GM21529 (cell line): ENCODE measurements around the gene CTCF.

ENCODE experiments used
- ATAC-seq: cut with Tn5 transposase; IDR thresholded peaks from one replicate; pipeline ENCODE4 v1.9.1; 2021; ENCODE audit not compliant: unreplicated experiment

CTCF gene

DNA sequence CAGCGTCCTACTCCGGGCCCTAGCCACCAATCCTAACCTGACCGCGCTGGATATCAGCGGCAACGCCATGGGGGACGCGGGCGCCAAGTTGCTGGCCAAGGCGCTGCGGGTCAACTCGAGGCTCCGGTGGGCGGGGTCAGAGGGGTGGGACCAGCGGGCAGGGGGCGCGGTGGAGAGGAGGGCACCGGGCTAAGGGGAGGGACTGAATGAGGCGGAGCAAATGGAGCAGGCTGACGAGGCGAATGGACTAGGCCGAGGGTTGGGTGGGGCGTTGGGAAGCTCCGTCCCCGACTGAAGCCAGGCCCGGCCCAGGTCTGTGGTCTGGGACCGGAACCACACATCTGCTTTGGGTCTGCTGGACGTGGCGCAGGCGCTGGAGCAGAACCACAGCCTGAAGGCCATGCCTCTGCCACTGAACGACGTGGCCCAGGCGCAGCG lies 87.2 kb downstream of the CTCF start:
- no peak for ATAC-seq

DNA sequence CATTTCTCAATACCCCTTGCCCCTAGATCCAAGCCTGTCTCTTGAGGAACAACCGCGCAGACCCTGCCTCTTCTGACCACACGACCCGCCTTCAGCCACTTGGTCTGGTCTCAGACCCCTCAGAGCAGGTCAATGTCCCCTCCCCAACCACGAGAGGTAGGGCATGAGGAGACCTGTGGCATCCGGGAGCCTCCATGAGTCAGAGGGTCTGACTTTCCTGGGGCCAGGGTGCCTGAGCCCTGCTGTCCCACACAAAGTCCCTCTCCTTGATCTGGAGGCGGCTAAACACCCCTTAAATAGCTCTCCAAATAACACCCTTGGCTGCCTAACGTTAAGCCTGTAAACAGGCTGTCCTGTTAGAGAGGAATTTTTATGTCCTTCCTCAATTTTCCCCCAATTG lies 87.7 kb downstream of the CTCF start:
- no peak for ATAC-seq

DNA sequence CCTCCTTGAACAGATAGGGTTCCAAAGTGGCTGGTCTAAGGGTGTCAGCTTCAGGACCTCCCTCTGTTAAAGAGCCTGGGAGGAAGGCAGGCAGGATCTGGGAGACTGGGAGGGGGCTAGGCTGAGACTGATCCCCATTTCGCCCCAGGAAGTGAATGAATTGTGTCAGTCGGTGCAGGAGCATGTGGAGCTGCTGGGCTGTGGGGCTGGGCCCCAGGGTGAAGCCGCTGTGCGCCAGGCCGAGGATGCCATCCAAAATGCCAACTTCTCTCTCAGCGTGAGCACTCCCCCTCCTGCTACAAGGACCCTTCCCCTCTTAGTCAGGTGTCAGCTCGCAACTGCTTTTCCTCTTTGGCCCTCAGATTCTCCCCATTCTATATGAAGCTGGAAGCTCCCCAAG lies 88.7 kb downstream of the CTCF start:
- ATAC-seq = no peak

DNA sequence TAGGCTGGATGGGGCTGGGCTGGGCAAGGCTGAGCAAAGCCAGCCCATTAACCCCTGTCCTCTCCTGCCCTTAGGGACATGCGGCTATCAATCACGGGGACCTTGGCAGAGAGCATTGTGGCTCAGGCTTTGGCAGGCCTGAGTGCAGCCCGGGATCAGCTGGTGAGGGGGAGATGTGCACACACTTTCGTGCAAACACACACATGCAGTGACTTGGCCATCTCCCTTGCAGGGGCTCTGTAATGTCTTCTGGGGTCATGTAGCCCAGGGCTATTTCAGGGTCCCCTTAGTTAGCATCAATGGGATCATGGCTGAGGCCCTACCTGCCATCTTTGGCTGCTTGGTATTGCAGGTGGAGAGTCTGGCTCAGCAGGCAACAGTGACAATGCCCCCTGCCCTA lies 89.5 kb downstream of the CTCF start:
- ATAC-seq = no peak

DNA sequence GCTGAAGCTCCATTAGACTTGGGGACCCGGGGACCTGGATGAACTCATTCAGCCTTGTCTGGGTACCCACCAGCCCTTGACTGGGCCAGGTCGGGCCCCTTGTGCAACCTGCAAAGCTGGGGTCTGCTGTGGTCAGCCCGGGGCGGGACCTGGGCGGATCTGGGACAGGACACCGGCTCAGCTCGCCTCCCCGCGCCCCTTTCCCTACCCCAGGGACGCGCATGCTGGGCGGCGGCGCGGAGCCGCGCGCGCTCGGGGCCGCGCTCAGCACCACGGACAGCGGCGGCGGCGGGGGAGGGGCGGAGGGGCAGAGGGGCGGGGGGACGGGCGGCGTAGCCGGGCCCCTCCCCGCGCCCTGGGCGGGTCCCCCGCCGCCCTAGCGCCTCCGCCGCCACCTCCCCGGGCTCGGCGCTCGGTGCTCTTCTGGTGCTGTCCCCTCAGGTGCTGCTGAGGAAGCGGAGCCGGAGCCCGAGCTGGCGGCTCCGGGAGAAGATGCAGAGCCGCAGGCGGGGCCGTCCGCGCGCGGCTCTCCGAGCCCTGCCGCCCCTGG lies 90.3 kb downstream of the CTCF start:
- ATAC-seq = no peak

DNA sequence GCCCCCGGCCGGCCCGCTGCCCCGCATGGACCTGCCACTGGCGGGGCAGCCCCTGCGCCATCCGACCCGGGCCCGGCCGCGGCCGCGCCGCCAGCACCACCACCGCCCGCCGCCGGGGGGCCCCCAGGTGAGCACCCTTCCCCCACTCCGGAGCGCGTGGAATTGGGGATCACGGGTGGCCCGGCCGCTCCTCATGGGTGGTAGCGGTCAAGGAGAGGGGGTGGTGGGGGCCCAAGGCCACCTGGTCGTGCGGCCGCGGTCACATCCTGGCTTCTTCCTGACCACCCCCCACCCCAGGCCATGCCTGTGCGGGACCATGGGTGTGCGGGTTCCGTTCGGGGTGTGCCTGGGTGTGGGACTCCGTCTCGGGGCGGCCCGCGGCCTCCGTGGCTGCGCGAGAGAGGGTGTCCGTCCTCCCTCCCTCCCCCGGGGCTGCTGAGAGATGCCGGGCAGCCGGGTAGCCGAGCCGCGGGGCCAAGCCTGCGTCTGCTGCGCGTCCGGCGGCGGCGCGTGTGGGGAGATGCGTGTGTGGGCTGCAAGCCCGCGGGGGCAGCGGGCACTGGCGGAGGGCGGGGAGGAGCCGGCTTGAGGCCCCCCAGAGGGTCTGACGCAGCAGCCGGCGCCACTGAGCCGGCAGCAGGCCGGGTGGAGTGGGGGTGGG lies 90.9 kb downstream of the CTCF start:
- no peak for ATAC-seq

DNA sequence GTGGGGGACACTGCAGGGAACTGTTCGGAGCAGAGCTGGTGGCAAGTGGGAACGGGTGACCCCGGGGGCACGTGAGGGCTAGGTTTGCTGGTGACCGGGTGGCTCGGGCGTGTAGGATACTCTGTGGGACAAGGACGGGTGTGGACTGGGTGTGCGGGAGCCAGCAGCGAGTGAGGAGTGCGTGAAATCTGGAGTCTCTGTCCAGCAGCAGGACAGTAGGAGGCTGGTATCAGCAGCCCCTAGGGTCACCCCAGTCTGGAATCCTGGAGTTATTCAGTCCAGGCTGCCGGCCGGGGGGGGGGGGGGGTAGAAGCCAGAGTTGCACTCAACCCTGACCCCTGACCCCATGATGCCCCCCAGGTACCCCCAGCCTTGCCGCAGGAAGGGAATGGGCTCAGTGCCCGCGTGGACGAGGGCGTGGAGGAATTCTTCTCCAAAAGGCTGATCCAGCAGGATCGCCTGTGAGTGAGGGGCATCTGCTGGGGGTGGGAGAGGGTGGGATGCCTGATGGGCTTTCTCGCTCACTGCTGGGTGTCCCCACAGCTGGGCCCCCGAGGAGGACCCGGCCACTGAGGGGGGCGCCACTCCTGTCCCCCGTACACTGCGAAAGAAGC lies 91.6 kb downstream of the CTCF start:
- ATAC-seq = no peak

DNA sequence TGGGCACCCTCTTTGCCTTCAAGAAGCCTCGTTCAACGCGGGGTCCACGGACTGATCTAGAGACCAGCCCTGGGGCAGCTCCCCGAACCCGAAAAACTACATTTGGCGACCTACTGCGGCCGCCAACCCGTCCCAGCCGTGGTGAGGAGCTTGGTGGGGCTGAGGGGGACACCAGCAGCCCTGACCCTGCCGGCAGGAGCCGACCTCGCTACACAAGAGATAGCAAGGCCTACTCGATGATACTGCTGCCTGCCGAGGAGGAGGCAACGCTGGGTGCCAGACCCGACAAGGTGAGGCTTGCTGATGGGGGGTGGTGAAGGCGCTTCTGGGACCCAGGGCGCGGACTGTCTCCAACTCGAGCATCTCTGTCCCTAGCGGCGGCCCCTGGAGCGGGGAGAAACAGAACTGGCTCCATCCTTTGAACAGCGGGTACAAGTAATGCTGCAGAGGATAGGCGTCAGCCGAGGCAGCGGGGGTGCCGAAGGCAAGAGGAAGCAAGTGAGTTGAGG lies 92.1 kb downstream of the CTCF start:
- no peak for ATAC-seq

DNA sequence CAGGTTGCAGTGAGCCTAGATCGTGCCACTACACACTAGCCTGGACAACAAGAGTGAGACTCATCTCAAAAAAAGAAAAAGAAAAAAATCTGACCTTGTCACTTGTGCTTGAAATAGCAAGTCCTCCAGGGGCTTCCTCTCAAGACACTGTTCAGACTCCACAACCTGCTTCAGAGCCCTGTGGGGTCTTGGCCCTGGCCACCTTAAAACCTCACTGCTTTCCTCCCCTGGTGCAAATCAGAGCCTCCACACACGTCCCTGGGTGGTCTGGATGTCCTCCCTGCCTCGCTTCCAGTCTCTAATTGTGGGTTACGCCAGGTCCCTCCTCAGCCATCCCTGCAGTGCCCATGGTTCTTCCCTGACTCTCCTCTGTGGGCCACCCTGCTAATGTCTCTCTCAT lies 93.0 kb downstream of the CTCF start:
- no peak for ATAC-seq

DNA sequence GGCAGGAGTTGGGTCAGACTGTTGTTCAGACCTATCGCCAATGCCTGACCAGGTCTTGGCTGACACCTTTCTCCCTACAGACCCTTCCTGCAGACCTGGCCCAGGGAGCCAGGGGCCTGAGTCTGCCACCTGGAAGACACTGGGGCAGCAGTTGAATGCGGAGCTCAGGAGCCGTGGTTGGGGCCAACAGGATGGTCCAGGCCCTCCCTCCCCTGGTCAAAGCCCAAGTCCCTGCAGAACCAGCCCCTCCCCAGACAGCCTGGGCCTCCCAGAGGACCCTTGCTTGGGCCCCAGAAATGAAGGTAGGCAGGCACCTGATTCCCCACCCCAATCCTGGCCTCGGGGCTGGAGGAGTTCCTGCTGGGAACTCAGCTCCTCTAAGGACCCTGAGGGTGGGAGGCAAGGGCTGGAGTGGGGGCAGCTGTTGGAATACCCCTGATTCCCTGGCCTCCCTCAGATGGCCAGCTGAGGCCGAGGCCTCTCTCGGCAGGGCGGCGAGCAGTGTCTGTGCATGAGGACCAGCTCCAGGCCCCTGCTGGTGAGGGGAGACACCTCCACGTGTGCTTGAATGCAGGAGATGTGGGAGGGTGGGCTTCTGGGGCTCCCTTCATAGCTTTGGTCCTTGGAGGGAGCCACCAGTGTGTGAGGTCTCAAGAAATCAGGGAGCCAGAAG lies 94.2 kb downstream of the CTCF start:
- no peak for ATAC-seq

DNA sequence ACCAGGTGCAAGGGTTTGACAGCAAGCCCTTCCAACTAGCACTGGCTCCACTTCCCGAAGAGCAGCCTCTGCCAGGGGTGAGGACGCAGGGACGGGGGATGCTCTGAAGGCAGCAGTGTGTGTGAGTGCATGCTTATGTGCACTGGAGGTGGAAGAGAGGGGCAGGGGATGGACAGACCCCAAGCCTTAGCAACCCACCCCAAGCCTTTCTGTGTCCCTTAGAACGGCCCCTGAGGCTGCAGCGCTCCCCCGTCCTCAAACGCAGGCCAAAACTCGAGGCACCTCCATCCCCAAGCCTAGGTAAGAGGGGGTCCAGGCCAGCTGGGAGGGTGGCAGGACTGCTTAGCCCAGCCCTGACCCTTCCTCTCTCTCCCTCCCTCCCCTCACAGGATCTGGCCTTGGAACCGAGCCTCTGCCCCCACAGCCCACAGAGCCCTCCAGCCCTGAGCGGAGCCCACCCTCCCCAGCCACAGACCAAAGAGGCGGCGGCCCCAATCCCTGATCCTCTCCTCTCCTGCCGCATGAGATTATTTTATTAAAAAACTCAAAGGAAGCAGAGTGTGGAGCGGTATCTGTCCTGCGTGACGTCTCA lies 94.8 kb downstream of the CTCF start:
- ATAC-seq = no peak

DNA sequence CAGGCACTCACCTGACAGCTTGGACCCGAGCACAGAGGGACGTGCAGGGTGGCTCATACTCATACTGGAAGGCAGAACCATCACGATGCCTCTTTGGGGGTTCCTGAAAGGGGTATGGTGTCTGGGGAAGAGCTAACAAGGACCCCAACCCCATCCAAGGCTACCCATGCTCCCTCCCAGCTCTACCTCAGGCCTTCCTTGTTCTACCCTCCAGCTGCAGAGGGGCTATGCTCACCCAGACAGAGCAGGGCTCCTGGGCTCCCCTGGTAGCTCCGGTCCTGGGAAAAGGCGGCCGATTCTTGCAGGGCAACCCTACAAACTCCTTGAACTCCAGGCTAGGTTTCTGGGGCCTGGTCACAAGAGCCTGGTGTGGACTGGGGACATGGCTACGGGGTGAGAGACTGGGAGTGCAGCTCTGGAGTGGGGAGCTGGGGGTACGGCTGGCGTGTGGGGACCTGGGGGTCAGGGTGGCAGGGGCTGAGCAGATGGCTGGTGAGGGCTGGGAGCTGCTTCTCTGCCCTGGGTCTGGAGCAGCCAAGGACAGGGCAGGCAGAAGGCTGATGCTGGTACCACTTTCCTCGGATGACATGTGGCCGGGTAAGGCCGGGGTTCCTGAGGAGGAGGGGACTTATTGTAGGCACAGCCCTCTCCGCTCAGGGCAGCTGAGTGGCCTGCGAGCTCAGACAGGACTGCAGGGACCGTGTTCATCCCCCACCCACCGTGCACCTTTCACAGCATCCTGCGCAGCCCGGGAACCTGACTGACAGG lies 95.6 kb downstream of the CTCF start:
- no peak for ATAC-seq

DNA sequence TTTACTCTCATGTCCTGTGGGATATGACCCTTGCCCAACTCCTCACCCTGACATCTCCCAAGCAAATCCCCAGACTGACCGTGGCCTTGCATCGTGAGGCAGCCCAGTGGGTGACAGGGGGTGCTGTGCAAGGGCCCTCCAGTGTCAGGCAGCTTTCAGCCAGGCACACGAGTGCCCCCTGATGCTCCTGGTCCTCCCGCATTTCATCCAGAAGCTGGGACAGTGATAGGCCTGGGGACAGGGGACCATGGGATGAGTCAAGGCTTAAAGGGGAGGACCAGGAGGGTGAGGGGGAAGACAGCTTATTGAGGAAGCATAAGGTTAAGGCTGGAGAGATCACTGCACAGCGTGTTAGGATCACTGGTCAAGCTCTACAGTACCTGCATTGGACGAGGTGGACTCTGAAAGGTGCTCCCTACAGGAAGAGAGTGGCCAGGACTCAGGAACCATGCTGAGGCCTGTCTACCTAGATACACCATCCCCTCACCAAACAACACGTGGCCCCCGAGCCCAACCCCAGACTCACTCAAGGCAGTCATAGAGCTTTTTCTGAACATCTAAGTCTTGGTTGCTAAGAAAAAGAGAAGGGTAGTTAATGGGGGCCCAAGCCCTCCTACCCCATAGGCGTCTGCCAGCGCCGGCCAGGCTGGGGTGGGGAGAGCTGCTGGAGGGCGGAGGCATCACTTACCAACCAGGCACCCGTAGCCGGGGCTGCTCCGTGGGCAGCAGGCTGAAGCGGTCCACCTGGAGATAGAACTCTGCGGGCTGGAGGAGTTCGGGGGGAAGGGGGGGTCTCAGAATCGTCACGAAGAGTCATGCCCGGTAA lies 96.7 kb downstream of the CTCF start:
- ATAC-seq = no peak

DNA sequence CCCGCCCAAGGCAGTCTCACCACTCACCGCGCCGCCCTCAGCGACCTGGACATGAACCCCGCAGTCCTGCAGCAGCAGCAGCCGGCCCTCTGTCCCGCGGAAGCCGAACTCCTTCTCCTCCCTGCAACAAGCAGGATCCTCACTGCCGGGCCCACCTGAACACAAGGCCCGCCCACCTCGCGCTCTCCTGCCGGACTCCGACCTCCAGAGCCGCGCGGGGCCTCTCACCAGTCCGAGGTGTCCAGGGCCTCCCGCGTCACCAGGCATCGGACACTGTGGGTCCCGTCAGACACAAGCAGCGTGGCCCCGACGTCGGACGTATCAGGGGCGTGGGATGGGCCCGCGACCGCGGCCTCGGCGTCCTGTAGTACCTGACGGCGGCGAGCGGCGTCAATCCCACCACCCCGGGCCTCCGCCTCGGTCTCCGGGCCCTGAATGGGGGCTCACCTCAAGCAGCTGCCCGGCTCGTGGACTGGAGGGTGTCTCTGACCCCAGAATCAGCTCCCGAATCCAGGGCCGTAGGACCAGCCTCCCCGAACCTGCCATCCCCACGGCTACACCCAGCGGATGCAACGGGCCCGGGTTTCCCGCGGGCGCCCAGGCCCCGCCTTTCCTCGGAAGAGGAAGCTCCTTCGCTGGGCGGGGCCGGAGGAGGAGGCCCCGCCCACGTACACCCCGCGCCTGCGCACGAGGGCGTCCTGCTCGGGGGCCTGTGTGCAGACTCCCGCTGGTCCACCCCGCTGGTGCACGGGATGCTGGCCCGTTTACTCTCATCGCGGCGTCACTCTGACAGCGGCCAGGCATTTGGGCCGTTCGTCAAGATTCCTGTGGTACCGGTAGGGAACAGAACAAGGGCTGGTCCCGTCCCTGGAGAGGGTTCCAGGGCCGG lies 97.6 kb downstream of the CTCF start, which contains the start of gene ACD:
TSS of gene ACD (minus strand) at position 586 of the 889 bp plus-strand sequence. CDS start at position 546, 40 bp downstream.
- ATAC-seq = peak; percentile 43

DNA sequence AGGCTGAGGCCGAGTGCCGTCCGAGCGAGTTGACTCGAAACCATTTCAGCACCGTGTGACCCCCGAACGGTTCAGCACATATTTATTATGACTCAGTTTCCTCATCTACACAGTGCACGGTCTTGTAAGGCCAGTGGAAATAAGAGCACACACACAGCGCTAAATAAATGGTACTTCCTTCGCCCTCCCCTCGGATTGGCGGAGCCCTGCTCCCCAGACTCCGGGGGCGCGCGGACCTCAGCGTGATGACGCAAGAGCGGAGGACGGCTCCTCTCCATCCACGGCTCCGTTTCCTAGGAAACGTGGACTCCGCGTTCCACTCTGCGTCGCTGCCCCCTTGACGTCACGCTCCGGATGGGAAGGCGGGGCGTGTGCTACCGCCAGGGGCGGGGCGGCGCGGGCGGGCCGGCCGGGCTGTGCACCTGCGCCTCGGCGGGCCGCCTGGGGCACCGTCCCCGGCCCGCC lies 98.3 kb downstream of the CTCF start, which contains the start of gene PARD6A:
TSS of gene PARD6A (plus strand) at position 397 of the 465 bp plus-strand sequence. CDS start 79 bp downstream, outside the sequence.
- peak; percentile 70 for ATAC-seq

DNA sequence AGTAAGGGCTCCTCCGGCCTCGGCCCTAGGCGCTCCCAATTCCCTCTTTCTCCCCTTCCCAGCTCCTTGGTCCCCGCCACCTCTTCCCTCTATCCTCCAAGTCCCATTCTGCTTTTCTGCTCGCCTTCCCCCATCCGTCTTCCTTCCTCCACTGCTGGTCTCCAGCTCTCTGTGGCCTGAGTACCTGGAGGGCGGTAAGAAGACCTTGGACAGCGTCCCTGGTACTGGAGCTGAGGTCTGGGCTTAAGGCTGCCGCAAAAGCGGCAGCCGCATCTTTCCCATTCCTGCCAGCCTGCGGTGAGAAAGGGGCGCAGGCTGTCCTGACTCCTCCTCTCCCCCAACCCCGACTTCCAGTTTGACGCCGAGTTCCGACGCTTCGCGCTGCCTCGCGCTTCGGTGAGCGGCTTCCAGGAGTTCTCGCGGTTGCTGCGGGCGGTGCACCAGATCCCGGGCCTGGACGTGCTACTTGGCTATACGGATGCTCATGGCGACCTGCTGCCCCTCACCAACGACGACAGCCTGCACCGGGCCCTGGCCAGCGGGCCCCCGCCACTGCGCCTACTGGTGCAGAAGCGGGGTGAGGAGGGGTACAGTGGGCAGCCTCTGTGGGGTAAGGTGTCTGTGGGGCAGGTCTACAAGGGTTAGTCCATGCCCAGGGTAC lies 98.9 kb downstream of the CTCF start:
- no peak for ATAC-seq

DNA sequence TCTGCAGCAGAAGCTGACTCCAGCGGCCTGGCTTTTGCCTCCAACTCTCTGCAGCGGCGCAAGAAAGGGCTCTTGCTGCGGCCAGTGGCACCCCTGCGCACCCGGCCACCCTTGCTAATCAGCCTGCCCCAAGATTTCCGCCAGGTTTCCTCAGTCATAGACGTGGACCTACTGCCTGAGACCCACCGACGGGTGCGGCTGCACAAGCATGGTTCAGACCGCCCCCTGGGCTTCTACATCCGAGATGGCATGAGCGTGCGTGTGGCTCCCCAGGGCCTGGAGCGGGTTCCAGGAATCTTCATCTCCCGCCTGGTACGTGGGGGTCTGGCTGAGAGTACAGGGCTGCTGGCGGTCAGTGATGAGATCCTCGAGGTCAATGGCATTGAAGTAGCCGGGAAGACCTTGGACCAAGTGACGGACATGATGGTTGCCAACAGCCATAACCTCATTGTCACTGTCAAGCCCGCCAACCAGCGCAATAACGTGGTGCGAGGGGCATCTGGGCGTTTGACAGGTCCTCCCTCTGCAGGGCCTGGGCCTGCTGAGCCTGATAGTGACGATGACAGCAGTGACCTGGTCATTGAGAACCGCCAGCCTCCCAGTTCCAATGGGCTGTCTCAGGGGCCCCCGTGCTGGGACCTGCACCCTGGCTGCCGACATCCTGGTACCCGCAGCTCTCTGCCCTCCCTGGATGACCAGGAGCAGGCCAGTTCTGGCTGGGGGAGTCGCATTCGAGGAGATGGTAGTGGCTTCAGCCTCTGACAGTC lies 99.7 kb downstream of the CTCF start:
- ATAC-seq = no peak
